Activated naive CD4-positive, alpha-beta T cell (primary cell): ENCODE data around the gene TUBB2B.
A peak's percentile ranks its signal among the peaks of the same experiment; 100 is the strongest.

ENCODE experiments used
- DNase-seq, 4 experiments: peaks; one replicate each; lab custom pipeline; 2025; lab: John Stamatoyannopoulos, UW

The TUBB2B gene

GRCh38 chr6:3227363-3228045 lies at the start of gene TUBB2B:
TSS of gene TUBB2B (minus strand) at chr6:3227653. CDS start at chr6:3227543, 110 bp downstream.
- no peak for DNase-seq

DNA sequence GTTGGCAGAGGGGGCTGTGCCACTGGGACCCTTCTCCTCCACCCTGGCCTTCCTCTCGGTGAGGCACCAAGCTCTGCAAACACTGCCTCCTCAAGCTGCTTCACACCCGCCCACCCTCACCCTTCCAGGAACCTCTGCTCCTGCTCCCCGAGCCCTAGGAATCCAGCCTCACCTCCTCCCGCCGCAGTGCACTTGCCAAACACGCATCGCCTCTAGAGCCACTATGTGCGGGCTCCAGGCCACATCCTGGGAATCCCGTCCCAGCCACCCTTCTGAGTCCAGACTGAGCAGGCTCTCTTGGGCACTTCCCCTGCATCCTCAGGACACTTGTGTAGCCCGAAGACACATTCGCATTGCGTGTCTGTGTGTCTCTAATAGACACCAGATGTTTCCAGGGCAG lies 49.8 kb upstream of the TUBB2B start:
- DNase-seq, result no peak

GRCh38 chr6:3276174-3277167 lies 49.0 kb upstream of the TUBB2B start:
- DNase-seq, result no peak

GRCh38 chr6:3273707-3274521 lies 46.5 kb upstream of the TUBB2B start:
- no peak for DNase-seq

- DNase-seq, result no peak
Measured at GRCh38 chr6:3272911-3273547, 45.6 kb upstream of the TUBB2B start.

DNA sequence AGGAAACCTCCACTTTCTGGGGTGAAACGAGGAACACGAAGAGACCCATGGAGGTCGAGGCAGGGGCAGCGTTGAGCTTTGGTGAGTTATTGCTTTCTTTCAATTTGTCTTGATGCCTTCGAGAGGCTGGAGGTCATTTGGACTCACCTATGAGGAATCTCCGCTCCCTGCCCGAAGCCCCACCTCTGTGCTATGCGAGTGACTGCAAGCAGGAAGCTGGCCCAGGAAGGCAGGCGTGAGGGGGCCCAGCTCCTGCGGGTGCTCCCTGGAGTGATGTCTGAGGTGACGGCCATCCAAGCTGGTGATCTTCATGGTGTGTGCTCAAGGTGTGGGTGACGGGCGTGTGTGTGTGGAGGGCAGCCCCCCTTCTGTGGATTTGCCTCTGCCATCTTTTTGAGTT lies 44.3 kb upstream of the TUBB2B start:
- DNase-seq, result no peak

- DNase-seq, result no peak
Measured at GRCh38 chr6:3270258-3270657, 42.8 kb upstream of the TUBB2B start.

DNA sequence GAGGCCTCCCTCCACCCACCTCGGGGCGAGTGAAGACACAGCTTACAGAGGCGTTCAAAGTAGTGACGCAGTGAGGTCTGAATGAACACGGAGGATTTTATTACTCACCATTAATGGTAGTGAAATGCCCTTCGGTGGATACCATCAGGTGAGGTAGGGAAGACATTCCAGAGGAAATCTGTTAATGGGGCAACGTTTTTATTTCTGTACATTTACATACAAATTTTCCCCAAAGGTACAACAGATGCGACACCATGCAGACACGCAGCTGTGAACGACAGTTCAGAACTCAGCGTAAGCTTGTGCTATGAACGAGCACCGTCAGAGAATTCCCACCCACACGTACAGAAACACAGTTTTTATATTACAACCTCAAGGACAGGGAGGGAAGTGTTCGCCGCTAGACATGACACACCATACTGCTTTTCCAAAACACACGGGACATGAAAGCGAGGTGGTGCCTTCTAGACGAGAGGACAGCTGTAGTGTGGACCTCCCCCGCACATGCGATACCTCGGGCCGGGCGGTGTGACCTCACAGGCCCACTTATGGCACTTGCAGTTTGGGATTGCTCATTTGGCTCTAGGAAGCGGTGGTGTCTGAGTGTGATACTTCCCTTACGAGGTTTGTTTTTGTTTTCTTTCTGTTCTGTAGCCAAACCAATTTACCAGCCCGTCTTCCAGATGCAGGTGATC lies 42.0 kb upstream of the TUBB2B start:
- DNase-seq, result no peak

GRCh38 chr6:3268680-3269079 lies 41.2 kb upstream of the TUBB2B start:
- no peak for DNase-seq

GRCh38 chr6:3267162-3267561 lies 39.7 kb upstream of the TUBB2B start:
- no peak for DNase-seq

- no peak for DNase-seq
Measured at GRCh38 chr6:3266170-3266569, 38.7 kb upstream of the TUBB2B start.

GRCh38 chr6:3265671-3266070 lies 38.2 kb upstream of the TUBB2B start:
- no peak for DNase-seq

DNA sequence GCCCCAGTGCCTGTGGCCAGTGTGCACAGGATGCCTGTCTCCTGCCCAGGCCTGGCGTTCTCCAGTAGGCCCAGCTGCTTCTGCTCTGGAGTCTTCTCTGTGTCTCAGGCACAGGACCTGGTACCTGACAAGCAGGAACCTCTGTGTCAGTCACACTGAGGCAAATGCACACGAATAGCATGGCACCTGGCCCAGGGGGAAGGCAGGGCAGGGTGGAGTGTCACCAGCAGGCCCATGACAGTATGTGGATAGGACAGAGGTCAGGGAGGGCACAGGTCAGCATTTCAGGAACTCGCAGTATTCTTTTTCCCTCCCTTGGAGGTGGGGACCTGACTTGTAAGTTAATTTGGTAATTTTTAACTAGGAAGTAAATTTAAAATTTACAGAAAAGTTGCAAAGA lies 36.9 kb upstream of the TUBB2B start:
- no peak for DNase-seq

DNA sequence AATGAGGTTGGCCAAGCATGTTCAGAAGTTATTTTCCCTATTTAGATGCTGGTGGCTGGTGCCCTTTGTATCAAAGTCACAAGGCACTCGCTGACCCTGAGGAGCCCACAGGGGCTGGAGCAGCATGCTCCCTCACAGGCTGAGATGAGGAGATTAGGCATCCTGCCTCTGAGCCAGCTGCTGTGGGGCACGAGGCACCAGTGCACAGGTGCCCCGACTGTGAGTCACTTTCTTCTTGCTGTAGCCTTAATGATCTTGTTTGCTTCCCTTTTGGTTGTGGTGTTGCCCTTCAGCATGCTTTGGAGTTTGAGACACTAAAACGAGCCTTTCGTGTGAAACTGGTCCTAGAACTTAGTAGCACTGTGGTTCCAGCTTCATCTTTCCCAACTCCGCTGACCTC lies 35.6 kb upstream of the TUBB2B start:
- DNase-seq, result no peak

DNA sequence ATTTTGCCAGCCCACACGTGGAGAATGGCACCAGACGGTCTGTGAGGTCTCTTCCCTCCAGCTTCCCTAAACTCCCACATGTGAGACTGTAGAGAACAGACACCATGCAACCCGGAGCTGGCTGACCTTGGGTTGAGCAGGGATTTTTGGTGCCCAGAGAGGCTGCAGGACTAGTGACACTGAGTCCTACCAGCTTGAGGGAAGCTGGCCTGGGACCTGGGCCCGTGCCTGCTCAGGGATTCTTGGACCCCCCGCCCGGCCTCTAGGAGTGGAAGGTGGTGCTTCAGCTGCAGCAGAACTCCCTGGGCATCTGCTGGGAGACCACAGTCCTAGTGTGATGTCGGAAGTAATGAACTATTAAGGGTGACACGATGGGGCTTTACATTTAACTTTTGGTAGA lies 34.5 kb upstream of the TUBB2B start:
- no peak for DNase-seq

DNA sequence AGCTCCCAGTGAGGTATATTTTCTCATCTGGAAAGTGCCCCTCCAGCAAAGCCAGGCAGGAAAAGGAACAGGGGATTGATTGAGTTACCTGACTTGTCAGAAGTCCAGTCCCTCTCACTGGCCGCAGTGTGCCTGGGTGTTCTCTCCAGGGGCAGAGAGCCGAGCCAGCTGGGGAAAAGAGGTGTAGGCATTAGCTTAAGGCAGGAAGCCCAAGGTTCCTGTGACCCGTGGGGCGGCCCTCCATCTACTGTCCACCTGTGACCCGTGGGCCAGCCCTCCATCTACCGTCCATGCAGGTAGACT lies 34.0 kb upstream of the TUBB2B start:
- DNase-seq, result no peak

DNA sequence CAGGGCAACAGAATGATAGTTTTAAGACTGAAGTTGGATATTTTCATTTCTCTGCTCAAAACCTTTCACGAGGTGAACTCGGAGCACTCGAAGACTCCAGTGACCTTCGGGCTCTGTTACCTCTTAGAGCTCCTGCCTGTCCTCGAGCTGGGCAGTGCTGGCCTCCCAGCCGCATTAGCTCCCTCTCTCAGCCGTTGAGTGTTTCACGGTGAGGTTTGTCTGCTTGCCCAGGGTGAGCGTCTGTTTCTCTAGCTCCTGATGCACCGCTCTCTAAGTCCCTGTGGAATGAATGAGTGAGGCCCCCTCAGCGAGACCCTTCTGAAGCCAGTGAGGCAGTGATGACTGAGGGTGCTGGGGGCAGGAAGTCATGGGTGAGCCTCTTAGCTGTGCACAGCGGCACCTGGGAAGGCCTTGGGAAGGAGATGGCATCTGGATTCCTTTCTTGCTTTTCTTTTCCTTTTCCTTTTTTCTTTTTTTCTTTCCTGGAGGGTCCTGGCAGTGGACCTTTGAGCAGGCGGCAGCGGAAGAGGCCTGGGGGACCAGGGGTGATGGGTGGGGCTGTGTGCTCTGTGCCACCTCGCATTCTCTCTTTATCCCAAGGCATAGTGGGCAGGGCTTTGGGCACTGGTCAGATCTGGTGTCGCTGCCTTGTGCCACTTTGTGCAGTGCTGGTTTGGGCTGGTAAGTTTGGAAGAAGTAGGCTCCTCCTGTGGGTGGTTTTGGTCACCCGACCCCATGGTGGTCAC lies 33.5 kb upstream of the TUBB2B start:
- no peak for DNase-seq

DNA sequence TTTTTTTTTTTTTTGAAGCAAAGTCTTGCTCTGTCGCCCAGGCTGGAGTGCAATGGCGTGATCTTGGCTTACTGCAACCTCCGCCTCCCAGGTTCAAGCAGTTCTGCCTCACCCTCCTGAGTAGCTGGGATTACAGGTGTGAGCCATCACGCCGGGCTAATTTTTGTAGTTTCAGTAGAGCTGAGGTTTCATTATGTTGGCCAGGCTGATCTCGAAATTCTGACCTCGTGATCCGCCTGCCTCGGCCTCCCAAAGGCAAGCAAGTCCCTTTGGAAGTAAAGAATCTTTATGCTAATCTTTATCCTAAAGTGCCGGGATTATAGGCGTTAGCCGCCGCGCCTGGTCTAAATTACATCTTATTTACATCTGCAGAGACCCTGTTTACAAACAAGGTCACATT lies 32.8 kb upstream of the TUBB2B start:
- DNase-seq, result no peak

DNA sequence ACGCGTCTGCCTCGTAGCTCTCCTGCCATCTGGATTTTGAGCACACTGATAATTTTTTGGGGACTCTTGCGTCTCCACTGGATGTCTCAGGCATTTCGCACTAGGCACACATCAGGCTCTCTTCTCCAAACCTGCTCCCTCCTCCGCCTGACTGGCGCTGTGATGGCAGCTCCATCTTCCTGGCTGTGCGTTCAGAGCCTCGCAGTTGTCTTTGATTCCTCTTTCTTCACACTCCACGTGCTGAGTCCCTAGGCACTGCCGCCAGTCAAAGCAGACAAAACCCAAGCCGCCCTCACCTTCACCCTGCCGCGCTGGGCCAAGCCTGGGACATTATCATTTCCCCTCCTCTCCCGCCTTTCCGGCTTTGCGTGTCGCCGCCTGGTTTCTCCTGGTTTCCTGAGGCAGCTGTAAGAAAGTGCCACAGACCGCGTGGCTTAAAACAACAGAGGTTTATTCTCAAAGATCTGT lies 32.1 kb upstream of the TUBB2B start:
- no peak for DNase-seq

- peak; percentile 82 to 93 (median 86) for DNase-seq
Measured at GRCh38 chr6:3258720-3259490, 31.5 kb upstream of the TUBB2B start, which contains the start of gene PSMG4. TSS of gene PSMG4 (plus strand) at chr6:3258947. CDS start at chr6:3259023, 76 bp downstream.
